ENCODE measurements around the gene RPL23.

Gene RPL23
- total RNA-seq, result 716 to 1,180 reads per million in 2 experiments

- peak; percentile 86 for DNase-seq (ENCODE audit: low read depth)
These were observed at the start of gene RPL23 for GRCh38 chr17:38853292-38854219. TSS of gene RPL23 (minus strand) at chr17:38853721. CDS start at chr17:38853710, 11 bp downstream.

- no peak for DNase-seq (ENCODE audit: low read depth)
These were observed 47.6 kb upstream of the RPL23 start for GRCh38 chr17:38900978-38901656.

- DNase-seq (ENCODE audit: low read depth), result no peak
These were observed 45.9 kb upstream of the RPL23 start for GRCh38 chr17:38899421-38899820.

GRCh38 chr17:38898812-38899348, 45.4 kb upstream of the RPL23 start:
- peak; percentile 65 for DNase-seq (ENCODE audit: low read depth)

GRCh38 chr17:38898291-38898679, 44.8 kb upstream of the RPL23 start:
- DNase-seq (ENCODE audit: low read depth), result no peak

GRCh38 chr17:38897671-38898290, 44.3 kb upstream of the RPL23 start:
- DNase-seq (ENCODE audit: low read depth), result no peak

- no peak for DNase-seq (ENCODE audit: low read depth)
These were observed 43.7 kb upstream of the RPL23 start for GRCh38 chr17:38897176-38897575.

GRCh38 chr17:38896346-38896954, 42.9 kb upstream of the RPL23 start:
- DNase-seq (ENCODE audit: low read depth), result no peak

GRCh38 chr17:38894276-38894675, 40.8 kb upstream of the RPL23 start:
- no peak for DNase-seq (ENCODE audit: low read depth)

GRCh38 chr17:38893607-38894006, 40.1 kb upstream of the RPL23 start:
- no peak for DNase-seq (ENCODE audit: low read depth)

GRCh38 chr17:38893113-38893512, 39.6 kb upstream of the RPL23 start:
- DNase-seq (ENCODE audit: low read depth), result no peak

- no peak for DNase-seq (ENCODE audit: low read depth)
These were observed 39.1 kb upstream of the RPL23 start for GRCh38 chr17:38892620-38893019.

GRCh38 chr17:38892083-38892482, 38.6 kb upstream of the RPL23 start:
- DNase-seq (ENCODE audit: low read depth), result no peak

GRCh38 chr17:38891441-38891840, 37.9 kb upstream of the RPL23 start:
- DNase-seq (ENCODE audit: low read depth), result no peak

- no peak for DNase-seq (ENCODE audit: low read depth)
These were observed 36.9 kb upstream of the RPL23 start for GRCh38 chr17:38890410-38890746.

- DNase-seq (ENCODE audit: low read depth), result no peak
These were observed 36.4 kb upstream of the RPL23 start for GRCh38 chr17:38889745-38890409.

- DNase-seq (ENCODE audit: low read depth), result no peak
These were observed 35.3 kb upstream of the RPL23 start for GRCh38 chr17:38888842-38889241.

GRCh38 chr17:38886643-38887010, 33.1 kb upstream of the RPL23 start:
- DNase-seq (ENCODE audit: low read depth), result no peak

GRCh38 chr17:38885728-38886642, 32.5 kb upstream of the RPL23 start:
- no peak for DNase-seq (ENCODE audit: low read depth)

- no peak for DNase-seq (ENCODE audit: low read depth)
These were observed 31.7 kb upstream of the RPL23 start for GRCh38 chr17:38885044-38885727.

Data from T follicular helper cell (primary cell).